Hematopoietic multipotent progenitor cell (in vitro differentiated cells): Measurements from ENCODE around the gene ZNF274. TPM values are rescaled to one million over a fixed set of nuclear protein-coding genes. Genes with fewer than 3 reads are reported as not detected.
"Not testable (repeated sequence)": the region's sequence is repeated elsewhere in the genome, so short reads cannot be mapped to it uniquely, and the experiment has no call there.

Source experiments
- DNase-seq, 3 donors: peaks; one replicate each; pipeline ENCODE4 v3.0.0-alpha.2; 2011 to 2015; ENCODE audit warnings: low read depth in 2 of 3, low spot score in 2 of 3
- total RNA-seq: library from RNA; depleted of rRNA; stranded (reverse); fragments of >200 nt; gene quantifications from one replicate; pipeline ENCODE4 v1.2.3, GENCODE V29; 2012

The ZNF274 gene
- total RNA-seq, result 34.7 TPM

DNA sequence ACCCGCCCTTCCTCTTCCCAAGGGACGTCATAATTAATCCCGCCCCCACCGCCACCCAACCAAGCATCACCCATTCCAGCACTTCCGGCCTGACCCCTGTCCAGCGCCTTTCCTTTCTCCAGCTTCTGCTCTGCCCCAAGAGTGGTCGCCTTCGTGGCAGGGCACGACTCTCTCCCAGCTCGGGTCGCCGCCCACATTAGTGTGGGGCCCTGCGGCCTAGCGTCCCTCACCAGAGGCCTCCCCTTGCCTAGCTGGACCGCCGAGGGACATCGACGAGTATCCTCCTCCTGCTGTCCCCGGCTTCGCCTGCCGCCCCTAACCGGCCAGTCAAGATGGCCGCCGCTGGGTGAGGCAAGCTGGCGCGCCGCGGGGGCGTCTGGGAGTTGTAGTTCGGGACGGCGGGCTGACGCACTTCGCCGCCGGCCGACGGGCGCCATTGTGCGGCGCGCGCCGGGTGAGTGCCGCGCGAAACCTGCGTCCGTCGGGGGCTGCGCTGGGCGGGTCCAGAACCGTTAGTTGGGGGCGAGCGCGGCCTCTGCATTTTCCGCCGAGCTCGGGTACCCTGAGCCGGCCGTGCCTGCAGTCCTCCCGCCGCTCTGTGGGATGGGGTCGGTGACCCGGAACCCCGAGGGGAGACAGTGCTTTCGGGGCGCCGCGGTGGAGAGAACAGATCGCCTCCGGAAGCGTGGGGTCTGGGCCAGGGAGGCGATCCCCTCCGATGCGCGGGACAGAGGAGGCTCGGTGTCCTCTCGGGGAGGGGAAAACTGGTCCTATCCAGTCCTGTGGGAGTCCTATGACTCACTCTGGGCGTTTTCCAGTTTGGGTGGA, at the start of gene ZNF274:
Gene ZNF274, plus strand, starts transcription at position 73 of the 828 bp plus-strand sequence. CDS start 905 bp downstream, outside the sequence.
- DNase-seq, result peak; percentile 76 to 97 (median 92)

DNA sequence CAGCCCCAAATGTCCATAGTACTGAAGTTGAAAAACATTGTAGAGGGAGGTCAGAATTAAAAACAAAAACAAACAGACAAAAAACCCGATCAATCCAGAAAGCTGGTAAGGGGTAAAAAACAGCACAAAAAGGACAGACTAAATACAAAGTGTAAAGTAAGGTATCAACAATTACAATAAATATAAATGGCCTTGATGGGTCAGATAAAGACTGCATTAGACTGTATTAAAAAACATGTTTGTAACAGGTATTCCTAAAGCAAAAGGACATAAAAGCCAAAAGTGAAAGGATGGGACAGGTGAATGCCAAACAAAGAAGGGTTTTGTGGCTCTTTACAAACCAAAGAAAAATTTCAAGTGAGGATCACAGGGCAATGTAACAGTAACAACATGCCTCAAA, 48.6 kb upstream of the ZNF274 start:
- no peak for DNase-seq

- DNase-seq, result no peak
Observed at GRCh38 chr19:58145849-58146248, 37.0 kb upstream of the ZNF274 start.

DNA sequence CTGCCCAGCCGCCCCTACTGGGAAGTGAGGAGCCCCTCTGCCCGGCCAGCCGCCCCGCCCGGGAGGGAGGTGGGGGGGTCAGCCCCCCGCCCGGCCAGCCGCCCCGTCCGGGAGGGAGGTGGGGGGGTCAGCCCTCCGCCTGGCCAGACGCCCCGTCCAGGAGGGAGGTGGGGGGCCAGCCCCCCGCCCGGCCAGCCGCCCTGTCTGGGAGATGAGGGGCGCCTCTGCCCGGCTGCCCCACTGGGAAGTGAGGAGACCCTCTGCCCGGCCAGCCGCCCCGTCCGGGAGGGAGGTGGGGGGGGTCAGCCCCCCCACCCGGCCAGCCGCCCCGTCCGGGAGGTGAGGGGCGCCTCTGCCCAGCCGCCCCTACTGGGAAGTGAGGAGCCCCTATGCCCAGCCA, 35.4 kb upstream of the ZNF274 start:
- DNase-seq, result not testable (repeated sequence)

GRCh38 chr19:58150328-58150921, 32.4 kb upstream of the ZNF274 start, which contains the start of gene ZNF329:
ZNF329 (minus strand) TSS chr19:58150789; CDS start chr19:58129503, 21,286 bp downstream.
- DNase-seq, result peak; percentile 77 to 90 (median 87)

DNA sequence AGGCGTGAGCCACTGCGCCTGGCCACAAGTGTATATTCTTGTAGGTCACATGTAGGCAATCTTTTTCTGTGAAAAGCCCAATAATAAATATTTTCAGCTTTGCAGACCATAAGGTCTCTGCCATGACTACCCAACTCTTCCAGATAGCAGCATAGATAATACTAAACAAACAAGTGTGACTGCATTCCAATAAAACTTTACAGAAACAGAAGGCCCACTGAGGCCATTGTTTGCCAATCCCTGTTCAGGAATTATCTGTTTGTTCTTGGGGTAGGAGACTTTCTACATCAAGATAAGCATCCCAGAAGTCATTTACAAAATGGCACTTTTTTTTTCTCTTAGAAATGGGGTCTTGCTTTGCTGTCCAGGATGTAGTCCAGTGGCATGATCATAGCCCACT, 29.5 kb upstream of the ZNF274 start:
- no peak for DNase-seq

GRCh38 chr19:58154287-58154678, 28.6 kb upstream of the ZNF274 start:
- peak in 1 of 3 donors; percentile 5 for DNase-seq

GRCh38 chr19:58154679-58155648, 27.9 kb upstream of the ZNF274 start:
- DNase-seq, result peak; percentile 95 to 97 (median 96)

DNA sequence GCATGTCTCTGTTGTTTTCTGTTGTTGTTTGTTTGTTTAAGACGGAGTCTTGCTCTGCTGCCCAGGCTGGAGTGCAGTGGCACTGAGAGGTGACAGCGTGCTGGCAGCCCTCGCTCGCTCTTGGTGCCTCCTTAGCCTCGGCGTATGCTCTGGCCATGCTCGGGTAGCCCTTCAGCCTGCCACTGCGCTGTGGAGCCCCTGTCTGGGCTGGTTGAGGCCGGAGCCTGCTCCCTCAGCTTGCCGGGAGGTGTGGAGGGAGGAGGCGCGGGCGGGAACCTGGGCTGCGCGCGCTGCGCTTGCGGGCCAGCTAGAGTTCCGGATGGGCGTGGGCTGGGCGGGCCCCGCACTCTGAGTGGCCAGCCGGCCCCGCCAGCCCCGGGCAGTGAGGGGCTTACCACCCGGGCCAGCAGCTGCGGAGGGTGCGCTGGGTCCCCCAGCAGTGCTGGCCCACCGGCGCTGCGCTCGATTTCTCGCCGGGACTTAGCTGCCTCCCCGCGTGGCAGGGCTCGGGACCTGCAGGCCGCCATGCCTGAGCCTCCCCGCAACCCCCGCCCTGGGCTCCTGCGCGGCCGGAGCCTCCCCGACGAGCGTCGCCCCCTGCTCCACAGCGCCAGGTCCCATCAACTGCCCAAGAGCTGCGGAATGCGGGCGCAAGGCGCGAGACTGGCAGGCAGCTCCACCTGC, 25.7 kb upstream of the ZNF274 start:
- DNase-seq, result no peak

- DNase-seq, result no peak
Observed at GRCh38 chr19:58166268-58166667, 16.6 kb upstream of the ZNF274 start.

DNA sequence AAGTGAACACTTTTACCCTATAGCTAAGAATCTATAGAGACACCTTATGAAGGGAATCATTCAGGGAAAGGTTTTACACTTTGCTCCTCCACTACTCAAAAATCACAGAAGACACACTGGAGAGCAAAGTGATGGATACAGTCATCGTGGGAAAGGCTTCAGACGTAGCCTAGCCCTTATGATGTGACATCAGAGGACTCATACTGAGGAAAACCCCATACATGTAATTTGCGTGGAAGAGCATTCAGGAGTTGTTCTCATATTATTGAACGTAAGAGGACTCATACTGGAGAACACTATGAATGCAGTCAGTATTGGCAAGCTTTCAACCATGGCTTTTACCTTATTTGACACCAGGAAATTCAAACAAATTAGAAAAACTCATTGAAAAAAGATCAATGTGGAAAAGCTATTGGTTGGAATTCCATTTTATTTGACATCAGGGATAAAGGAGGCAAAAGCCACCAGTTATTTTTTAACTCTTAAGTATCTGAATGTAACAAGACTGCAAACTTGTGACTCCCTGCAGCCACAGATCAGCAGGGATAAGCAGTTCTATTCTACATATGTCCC, 16.1 kb upstream of the ZNF274 start:
- DNase-seq, result no peak

- DNase-seq, result no peak
Observed at GRCh38 chr19:58170860-58171259, 12.0 kb upstream of the ZNF274 start.

DNA sequence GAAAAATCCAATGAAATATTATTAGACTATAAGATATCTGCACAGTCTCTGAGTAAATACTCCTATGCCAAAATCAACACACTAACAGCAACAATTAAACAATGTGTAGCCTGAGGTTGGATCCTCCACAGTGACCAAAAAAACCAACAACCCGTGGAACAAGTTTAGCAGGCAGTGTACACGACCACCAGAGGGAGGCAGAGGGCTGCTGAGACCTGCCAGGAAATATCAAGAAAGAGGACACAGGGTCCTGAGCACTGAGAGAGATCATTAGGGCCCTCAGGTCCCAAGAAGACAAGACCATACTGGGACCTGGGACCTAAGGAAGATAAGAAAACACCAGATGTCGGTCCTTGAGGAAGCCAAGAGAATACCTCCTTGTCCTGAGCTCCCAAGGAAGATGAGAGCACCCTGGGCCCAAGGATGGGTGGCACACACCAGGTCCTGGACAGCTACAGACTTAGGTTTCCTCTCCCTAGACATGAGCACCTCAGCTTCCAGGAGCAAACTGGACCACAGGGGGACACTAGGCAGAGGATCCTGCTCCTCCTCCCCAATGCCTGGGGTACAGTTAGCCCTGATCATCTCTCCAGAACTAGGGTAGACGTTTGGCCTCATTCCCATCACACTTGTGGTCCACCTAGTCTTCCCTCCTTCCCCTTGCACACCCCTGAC, 822 bp upstream of the ZNF274 start:
- peak; percentile 18 to 75 (median 43) for DNase-seq

GRCh38 chr19:58182577-58182988, 278 bp upstream of the ZNF274 start:
- peak in 1 of 3 donors; percentile 15 for DNase-seq

GRCh38 chr19:58183817-58184215, 955 bp downstream of the ZNF274 start:
- peak in 1 of 3 donors; percentile 89 for DNase-seq

- peak in 2 of 3 donors; percentile 17 to 52 for DNase-seq
Observed at GRCh38 chr19:58196901-58197616, 14.2 kb downstream of the ZNF274 start.

DNA sequence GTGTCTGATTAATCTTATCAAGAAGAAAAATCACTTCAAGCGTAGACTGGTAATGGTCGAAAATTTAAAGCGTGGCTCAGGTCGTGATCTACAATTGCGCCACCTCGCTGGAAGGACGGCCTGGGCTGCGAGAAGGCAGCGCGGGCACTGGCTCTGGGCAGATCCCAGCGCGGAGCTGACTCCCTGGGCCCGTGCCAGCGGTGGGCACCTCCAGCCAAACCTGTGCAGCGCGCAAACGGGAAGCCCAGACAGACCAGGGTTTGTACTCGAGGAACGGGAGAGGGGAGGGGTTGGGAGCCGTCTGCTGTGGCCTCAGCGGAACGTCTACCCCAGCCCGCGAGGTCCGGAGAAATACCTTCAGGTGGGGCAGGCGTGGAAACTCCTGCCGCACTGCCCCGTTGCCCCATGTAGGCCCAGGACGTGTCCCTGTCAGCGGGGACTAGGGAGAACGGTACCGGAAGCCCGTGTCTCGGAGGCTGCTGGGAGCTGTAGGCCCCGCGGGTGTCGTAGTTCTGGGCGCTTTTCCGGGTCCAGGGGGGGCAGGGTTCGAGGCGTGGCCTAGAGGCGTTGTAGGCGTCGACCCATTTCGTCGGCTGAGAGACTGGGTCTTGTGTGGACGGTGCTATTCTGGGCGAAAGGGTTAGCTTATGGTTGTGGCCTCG, 21.1 kb downstream of the ZNF274 start:
- no peak for DNase-seq

DNA sequence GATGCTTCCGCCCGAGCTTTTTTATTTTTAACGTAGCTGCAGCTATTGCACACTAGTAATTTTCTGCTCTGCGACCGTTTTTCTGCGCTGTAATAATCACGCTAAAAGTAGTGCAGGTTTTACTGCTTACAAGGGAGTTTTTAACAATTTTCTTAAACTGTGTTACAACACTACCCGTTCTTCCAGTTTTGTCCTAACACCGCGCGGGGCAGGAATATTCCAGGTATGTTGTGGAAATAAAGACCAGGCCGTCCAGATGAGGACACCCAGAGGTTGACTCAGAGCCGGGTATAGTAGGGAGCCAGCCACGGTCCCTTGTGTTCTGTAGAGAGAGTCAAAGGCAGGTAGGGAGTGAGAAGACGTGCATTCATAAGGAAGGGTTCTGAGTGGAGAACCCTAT, 21.7 kb downstream of the ZNF274 start:
- no peak for DNase-seq
